Memory B cell (primary cell): Measurements from ENCODE around the gene DIS3L2.
"Not testable (repeated sequence)": the region's sequence is repeated elsewhere in the genome, so short reads cannot be mapped to it uniquely, and the experiment has no call there.

Source experiments
- ATAC-seq: fragments of 150-1000 bp; cut with Tn5 transposase; 2 replicates; pipeline ENCODE4 v1.10.0; 2021; ENCODE audit warnings: low read depth, mild to moderate bottlenecking, moderate library complexity
- DNase-seq, 2 donors: peaks; one replicate each; pipeline ENCODE4 v3.0.0; 2022; ENCODE audit warnings: low spot score in 2 of 2
- H3K27ac Mint-ChIP-seq: one replicate; pipeline ENCODE4 v1.8.0; 2022; ENCODE audit warnings: mild to moderate bottlenecking, moderate library complexity, mixed read lengths
- H3K27me3 Mint-ChIP-seq: one replicate; pipeline ENCODE4 v1.8.0; 2022; ENCODE audit warnings: mixed read lengths
- H3K36me3 Mint-ChIP-seq: one replicate; pipeline ENCODE4 v1.8.0; 2022; ENCODE audit warnings: mild to moderate bottlenecking, mixed read lengths
- H3K4me1 Mint-ChIP-seq: one replicate; pipeline ENCODE4 v1.8.0; 2022; ENCODE audit warnings: mixed read lengths
- H3K4me3 Mint-ChIP-seq: one replicate; pipeline ENCODE4 v1.8.0; 2022; ENCODE audit warnings: mild to moderate bottlenecking, moderate library complexity, mixed read lengths
- H3K9me3 Mint-ChIP-seq: one replicate; pipeline ENCODE4 v1.8.0; 2022; ENCODE audit warnings: mixed read lengths

Gene DIS3L2

DNA sequence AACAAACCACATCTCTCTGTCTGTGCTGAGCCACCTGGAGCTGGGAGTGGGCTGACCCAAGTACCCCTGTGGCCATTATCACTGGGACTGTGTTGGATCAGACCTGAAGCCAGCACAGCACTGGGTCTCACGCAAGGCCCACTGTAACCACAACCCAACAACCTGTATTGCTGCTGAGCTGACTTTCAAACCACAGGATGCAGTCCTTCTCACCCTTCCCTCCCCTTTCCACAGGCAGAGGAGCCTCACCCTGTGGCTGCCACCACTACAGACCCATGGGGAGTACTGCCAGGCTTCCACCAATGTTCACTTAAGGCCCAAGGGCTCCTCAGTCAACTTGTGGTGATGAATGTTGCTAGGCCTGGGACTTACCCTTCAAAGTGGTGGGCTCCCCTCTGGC lies 135.7 kb downstream of the DIS3L2 start:
- Mint-ChIP-seq H3K27ac (no peak overlapping the region), H3K4me3 (no peak overlapping the region), H3K9me3 (peaks cover 17% of the 10 kb centered on the region), H3K36me3 (peaks cover 50% of the 10 kb centered on the region), H3K27me3 (no peaks in the 10 kb centered on the region), H3K4me1 (peaks cover 4% of the 10 kb centered on the region)
- ATAC-seq = no peak
- no peak for DNase-seq

- peaks cover 6% of the 10 kb centered on the region for H3K4me1 Mint-ChIP-seq
- peaks cover 47% of the 10 kb centered on the region for H3K36me3 Mint-ChIP-seq
Observed at GRCh38 chr2:232097758-232098157, 136.2 kb downstream of the DIS3L2 start.

GRCh38 chr2:232102380-232102779 lies 140.9 kb downstream of the DIS3L2 start:
- Mint-ChIP-seq H3K4me1 (peaks cover 9% of the 10 kb centered on the region), H3K27ac (no peak overlapping the region)

More at GRCh38 chr2:232097758-232098157, 136.2 kb downstream of the DIS3L2 start:
- H3K27me3 Mint-ChIP-seq = no peaks in the 10 kb centered on the region
- no peak overlapping the region for H3K27ac Mint-ChIP-seq
- ATAC-seq = no peak
- no peak overlapping the region for H3K4me3 Mint-ChIP-seq
- no peak for DNase-seq
- peaks cover 17% of the 10 kb centered on the region for H3K9me3 Mint-ChIP-seq

DNA sequence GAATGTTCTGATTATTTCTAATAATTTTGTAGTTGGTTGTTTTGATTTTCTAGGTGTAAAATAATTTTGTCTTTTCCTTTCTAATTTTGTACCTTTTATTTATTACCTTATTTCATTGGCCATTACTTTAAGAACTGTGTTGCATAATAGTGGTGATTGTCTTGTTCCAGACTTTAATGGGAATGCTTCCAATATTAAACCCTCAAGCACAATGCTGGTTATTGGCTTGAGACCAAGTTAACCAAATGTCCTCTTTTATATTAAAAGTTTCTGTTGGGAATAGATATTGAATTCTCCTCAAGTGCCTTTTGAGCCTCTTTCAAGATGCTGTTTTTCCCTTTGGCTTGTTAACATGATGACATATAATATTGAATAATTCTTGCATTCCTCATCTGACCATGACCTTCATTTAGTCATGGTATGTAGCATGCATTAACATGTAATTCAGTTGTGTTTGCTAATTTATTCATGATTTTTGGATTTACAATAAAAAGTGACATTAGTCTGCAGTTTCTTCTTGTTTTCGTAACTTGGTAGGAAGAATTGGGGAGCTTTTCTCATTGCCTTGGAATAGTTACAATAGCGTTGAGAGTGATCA lies 141.7 kb downstream of the DIS3L2 start:
- Mint-ChIP-seq H3K4me3 (no peak overlapping the region), H3K27me3 (no peaks in the 10 kb centered on the region), H3K36me3 (peaks cover 14% of the 10 kb centered on the region), H3K9me3 (no peaks in the 10 kb centered on the region), H3K4me1 (peaks cover 9% of the 10 kb centered on the region), H3K27ac (no peak overlapping the region)
- DNase-seq (no peak), ATAC-seq (no peak)

More at GRCh38 chr2:232102380-232102779, 140.9 kb downstream of the DIS3L2 start:
- no peaks in the 10 kb centered on the region for H3K27me3 Mint-ChIP-seq
- no peak for DNase-seq
- H3K9me3 Mint-ChIP-seq = peaks cover 2% of the 10 kb centered on the region
- peak; percentile 72 for ATAC-seq
- peaks cover 21% of the 10 kb centered on the region for H3K36me3 Mint-ChIP-seq
- H3K4me3 Mint-ChIP-seq = no peak overlapping the region

DNA sequence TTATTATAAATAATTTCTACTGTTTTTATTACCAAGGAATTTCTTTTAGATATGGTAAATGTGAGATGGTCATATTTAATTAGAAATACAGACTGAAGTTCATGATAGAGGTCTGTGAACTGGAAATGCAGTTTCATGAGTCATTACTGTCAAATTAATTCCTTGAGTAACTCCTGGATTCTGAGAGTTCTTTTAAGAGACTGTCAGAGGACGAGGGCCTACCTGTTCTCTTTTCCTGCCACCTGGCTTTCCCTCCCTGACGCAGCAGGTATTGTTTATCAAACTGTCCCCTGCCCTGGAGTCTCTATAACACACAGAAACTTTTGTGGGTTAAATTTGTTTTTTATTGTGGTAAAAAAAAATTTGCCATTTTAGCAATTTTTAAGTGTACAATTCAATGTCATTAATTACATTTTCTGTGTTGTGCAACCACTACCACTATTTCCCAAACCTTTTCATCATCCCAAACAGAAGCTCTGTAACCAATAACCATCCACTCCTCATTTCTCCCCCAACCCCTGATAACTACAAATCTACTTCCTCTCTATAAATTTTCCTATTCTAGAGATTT lies 142.6 kb downstream of the DIS3L2 start:
- no peak for ATAC-seq
- Mint-ChIP-seq H3K4me1 (peaks cover 9% of the 10 kb centered on the region), H3K4me3 (no peak overlapping the region), H3K27ac (no peak overlapping the region), H3K27me3 (no peaks in the 10 kb centered on the region), H3K36me3 (peaks cover 12% of the 10 kb centered on the region), H3K9me3 (no peaks in the 10 kb centered on the region)
- DNase-seq = no peak

DNA sequence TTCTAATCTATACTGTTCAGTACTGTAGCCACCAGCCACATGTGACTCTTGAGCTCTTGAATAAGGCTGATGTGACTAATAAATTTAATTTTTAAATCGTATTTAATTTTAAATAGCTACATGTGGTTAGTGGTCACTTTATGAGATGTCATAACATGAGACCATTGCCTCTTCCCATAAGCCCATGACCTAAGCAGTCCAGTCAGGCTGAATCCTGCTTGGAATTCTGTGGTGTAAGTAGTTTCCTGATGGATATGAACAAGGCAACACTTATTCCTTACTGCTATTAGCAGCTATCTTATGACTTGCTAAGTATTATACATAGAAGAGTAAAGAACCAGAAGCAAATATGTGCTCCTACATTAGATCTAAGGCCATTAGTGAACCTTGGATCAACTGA lies 150.0 kb downstream of the DIS3L2 start:
- Mint-ChIP-seq H3K9me3 (peaks cover 1% of the 10 kb centered on the region), H3K27me3 (no peaks in the 10 kb centered on the region), H3K4me3 (no peak overlapping the region), H3K4me1 (peaks cover 7% of the 10 kb centered on the region), H3K27ac (no peak overlapping the region), H3K36me3 (peaks cover 19% of the 10 kb centered on the region)
- DNase-seq (no peak), ATAC-seq (no peak)

DNA sequence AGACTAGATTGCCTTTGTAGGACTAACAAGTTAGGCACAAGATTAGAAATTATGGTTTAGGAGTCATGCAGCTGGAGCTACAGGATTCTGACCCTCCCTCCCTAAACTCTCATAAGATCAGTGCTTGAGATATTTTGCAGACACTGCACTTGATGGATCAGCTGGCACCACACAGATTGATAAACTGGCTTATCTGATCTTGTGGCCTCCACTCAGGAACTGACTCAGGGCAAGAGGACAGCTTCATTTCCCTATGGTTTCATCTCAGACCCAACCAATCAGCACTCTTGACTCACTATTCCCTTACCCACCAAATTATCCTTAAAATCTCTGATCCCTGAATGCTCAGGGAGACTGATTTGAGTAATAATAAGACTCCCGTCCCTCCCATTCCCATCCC lies 152.3 kb downstream of the DIS3L2 start:
- Mint-ChIP-seq H3K9me3 (peaks cover 1% of the 10 kb centered on the region), H3K27ac (no peak overlapping the region), H3K4me1 (peaks cover 5% of the 10 kb centered on the region), H3K36me3 (peaks cover 21% of the 10 kb centered on the region), H3K4me3 (no peak overlapping the region), H3K27me3 (no peaks in the 10 kb centered on the region)
- DNase-seq (no peak), ATAC-seq (no peak)

GRCh38 chr2:232115728-232116361 lies 154.3 kb downstream of the DIS3L2 start:
- DNase-seq, H3K9me3 Mint-ChIP-seq, H3K4me3 Mint-ChIP-seq, H3K4me1 Mint-ChIP-seq, H3K27me3 Mint-ChIP-seq, H3K27ac Mint-ChIP-seq, ATAC-seq: not testable (repeated sequence)
- peaks cover 31% of the 10 kb centered on the region for H3K36me3 Mint-ChIP-seq

- Mint-ChIP-seq H3K27ac (no peak overlapping the region), H3K27me3 (no peaks in the 10 kb centered on the region), H3K9me3 (peaks cover 1% of the 10 kb centered on the region), H3K4me3 (no peak overlapping the region), H3K4me1 (peaks cover 5% of the 10 kb centered on the region), H3K36me3 (peaks cover 35% of the 10 kb centered on the region)
- DNase-seq = no peak
- no peak for ATAC-seq
Observed at GRCh38 chr2:232116852-232117251, 155.3 kb downstream of the DIS3L2 start.

DNA sequence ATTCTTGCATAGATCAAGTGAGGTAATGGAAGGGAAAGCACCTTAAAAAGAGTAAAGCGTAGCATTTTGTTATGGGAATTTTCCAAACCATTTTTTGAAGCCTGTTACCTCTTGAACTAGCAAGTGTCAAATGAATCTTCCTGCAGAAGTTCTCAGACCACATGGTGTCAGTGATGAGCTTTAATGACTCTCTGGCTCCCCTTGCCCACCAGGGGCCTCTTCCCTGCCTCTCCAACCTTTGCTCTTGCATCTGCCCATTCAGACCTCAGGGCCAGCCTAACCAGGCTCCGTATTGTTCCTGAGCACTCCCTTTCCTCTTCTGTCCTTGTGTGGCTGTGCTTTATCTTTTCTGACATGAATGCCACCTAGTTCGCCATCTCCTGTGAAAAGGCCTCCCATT lies 155.9 kb downstream of the DIS3L2 start:
- Mint-ChIP-seq H3K27me3 (no peaks in the 10 kb centered on the region), H3K4me3 (no peak overlapping the region), H3K4me1 (peaks cover 5% of the 10 kb centered on the region), H3K9me3 (peaks cover 1% of the 10 kb centered on the region), H3K36me3 (peaks cover 35% of the 10 kb centered on the region), H3K27ac (no peak overlapping the region)
- ATAC-seq (no peak), DNase-seq (no peak)

DNA sequence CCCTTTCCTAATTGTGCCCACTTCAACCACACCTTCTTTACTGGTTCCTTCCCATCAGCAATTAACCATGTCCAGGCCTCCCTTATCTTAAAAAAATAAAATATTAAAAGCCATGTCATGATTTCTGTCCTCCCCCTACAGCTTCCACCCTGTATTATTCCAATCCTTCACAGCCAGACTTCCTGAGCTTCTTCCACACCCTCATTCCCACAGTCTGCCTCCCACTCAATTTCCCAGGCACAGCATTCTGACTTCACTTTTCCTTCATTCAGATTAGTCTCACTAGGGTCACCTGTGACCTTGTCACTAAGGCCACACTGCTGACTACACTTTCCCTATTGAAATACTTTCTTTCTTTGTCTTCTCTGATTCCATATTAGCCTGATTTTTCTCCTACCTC lies 159.4 kb downstream of the DIS3L2 start:
- Mint-ChIP-seq H3K4me1 (no peaks in the 10 kb centered on the region), H3K27ac (no peak overlapping the region), H3K9me3 (no peaks in the 10 kb centered on the region), H3K4me3 (no peak overlapping the region), H3K27me3 (no peaks in the 10 kb centered on the region), H3K36me3 (peaks cover 27% of the 10 kb centered on the region)
- DNase-seq (no peak), ATAC-seq (no peak)

- no peak for DNase-seq
- no peak overlapping the region for H3K4me3 Mint-ChIP-seq
- H3K4me1 Mint-ChIP-seq = no peaks in the 10 kb centered on the region
- no peak overlapping the region for H3K27ac Mint-ChIP-seq
- H3K36me3 Mint-ChIP-seq = peaks cover 26% of the 10 kb centered on the region
- H3K9me3 Mint-ChIP-seq = no peaks in the 10 kb centered on the region
- H3K27me3 Mint-ChIP-seq = no peaks in the 10 kb centered on the region
- ATAC-seq = no peak
Observed at GRCh38 chr2:232124309-232124708, 162.8 kb downstream of the DIS3L2 start.

DNA sequence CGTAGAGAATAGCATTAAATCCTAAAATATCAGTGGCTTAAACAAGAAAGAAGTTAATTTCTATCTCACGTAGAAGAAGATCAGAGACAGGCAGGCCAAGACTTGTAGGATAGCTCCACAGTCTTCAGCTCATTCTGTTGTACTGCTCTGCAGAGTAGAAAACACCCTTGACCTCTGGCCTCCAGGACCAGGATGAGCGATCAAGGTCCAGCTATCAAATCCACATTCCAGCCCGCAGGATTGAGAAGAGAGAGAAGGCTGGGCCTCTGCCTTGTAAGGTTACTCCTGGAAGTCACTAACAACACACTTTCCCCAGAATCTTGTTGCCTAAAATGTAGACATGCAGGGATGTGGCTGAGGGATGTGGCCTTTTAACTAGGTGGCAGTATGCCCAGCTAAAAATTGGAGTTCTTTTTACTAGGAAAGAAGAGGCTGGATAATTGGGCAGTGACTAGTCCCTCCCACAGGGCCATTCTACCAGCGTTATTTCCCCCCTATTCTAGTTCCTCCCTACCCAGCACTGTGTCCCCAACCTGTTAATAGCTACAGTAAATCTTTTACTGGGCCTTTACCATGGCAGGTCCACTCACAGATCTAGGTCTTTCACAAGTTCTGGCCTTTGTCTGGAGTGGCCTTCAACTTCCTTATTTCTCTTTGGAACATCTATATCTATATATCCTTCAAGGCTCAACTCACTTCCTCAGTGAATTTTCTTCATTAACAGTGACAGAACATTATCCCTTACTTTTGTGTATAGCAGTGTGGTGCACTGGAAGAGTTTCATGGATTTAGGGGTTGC lies 165.0 kb downstream of the DIS3L2 start:
- Mint-ChIP-seq H3K27me3 (no peaks in the 10 kb centered on the region), H3K9me3 (no peaks in the 10 kb centered on the region), H3K4me1 (no peaks in the 10 kb centered on the region), H3K36me3 (peaks cover 20% of the 10 kb centered on the region), H3K27ac (no peak overlapping the region), H3K4me3 (no peak overlapping the region)
- DNase-seq (no peak), ATAC-seq (no peak)

DNA sequence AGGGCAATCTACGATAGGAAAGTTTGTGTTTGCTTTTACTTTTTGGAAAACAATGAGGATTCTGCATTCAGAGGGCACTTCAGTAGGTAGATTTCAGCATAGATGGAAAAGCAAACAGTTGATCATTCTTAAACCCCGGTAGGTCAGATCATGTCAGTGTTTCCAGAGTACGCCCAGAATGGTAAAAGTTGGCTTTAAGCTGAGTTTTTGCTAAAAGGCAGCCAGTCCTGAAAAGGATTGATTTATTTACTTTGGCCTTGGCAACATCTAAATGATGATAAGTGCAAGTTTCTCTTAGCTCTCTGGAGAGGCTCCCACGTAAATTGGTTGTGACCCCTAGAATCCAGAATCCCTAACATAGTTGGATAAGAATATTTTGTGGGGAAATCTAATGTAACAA lies 168.0 kb downstream of the DIS3L2 start:
- H3K9me3 Mint-ChIP-seq = no peaks in the 10 kb centered on the region
- no peaks in the 10 kb centered on the region for H3K4me1 Mint-ChIP-seq
- no peak for ATAC-seq
- DNase-seq = no peak
- peaks cover 23% of the 10 kb centered on the region for H3K36me3 Mint-ChIP-seq
- H3K27ac Mint-ChIP-seq = no peak overlapping the region
- H3K27me3 Mint-ChIP-seq = no peaks in the 10 kb centered on the region
- no peak overlapping the region for H3K4me3 Mint-ChIP-seq
